SK-N-MC (cell line): Measurements from ENCODE around the gene CAMTA1.

Experiments used
- EZH2 ChIP-seq: fragments of 200-600 bp; sonication (generic); IDR thresholded peaks from one replicate; pipeline ENCODE4 v1.6.1; 2017; ENCODE audit warnings: antibody characterized with exemption
- POLR2AphosphoS5 ChIP-seq: IDR thresholded peaks from 2 replicates; pipeline ENCODE4 v1.6.1; 2012; ENCODE audit warnings: mild to moderate bottlenecking, low read depth, low read length, borderline replicate concordance

- TF ChIP-seq POLR2AphosphoS5 = no peak
- TF ChIP-seq EZH2 = no peak
Measured at GRCh38 chr1:7389201-7389905, 604.1 kb downstream of the CAMTA1 start.
